A549 (cell line): ENCODE measurements around the gene GZMH. TPM values are rescaled to one million over a fixed set of nuclear protein-coding genes. Genes with fewer than 3 reads are reported as not detected.

ENCODE experiments used
- polyA plus RNA-seq, 4 experiments: library from polyadenylated mRNA; depleted of rRNA in 3 of 4; stranded (reverse); fragments of >200 nt; fragmentation: RNase III in 1 of 4; extraction: RNeasy Plus Mini Kit Qiagen cat#74134 plus additional on column Dnase treatment in 1 of 4; gene quantifications; 2 replicates in 3 of 4; 3 replicates in 1 of 4; pipeline ENCODE4 v1.2.3, GENCODE V29; 2011 to 2017

The GZMH gene
- polyA plus RNA-seq, 2 of the 4 experiments (the other 2 are of a cell fraction), result not detected

Other genes with a start within 250 kb of the GZMH start
- 0.32 and 0.62 TPM in 2 replicates for gene NFATC4, start 241.5 kb downstream of the GZMH start, polyA plus RNA-seq (2011; rRNA removed)
- gene NFATC4, start 241.5 kb downstream of the GZMH start, polyA plus RNA-seq (2017; fragmentation: RNase III; extraction: RNeasy Plus Mini Kit Qiagen cat#74134 plus additional on column Dnase treatment), result 0.04 to 0.25 TPM (median 0.10 TPM) in 3 replicates
- gene NYNRIN, start 210.7 kb downstream of the GZMH start, polyA plus RNA-seq (2011; rRNA removed), result 0.44 and 0.60 TPM in 2 replicates
- gene NYNRIN, start 210.7 kb downstream of the GZMH start, polyA plus RNA-seq (2017; fragmentation: RNase III; extraction: RNeasy Plus Mini Kit Qiagen cat#74134 plus additional on column Dnase treatment), result 0.17 to 0.29 TPM (median 0.19 TPM) in 3 replicates
- gene CBLN3, start 180.0 kb downstream of the GZMH start, polyA plus RNA-seq (2011; rRNA removed), result 1.3 and 1.6 TPM in 2 replicates
- 1.1 to 1.5 TPM (median 1.4 TPM) in 3 replicates for gene CBLN3, start 180.0 kb downstream of the GZMH start, polyA plus RNA-seq (2017; fragmentation: RNase III; extraction: RNeasy Plus Mini Kit Qiagen cat#74134 plus additional on column Dnase treatment)
- 19.0 and 25.0 TPM in 2 replicates for gene KHNYN, start 179.7 kb downstream of the GZMH start, polyA plus RNA-seq (2011; rRNA removed)
- 23.5 to 26.4 TPM (median 25.2 TPM) in 3 replicates for gene KHNYN, start 179.7 kb downstream of the GZMH start, polyA plus RNA-seq (2017; fragmentation: RNase III; extraction: RNeasy Plus Mini Kit Qiagen cat#74134 plus additional on column Dnase treatment)
- gene SDR39U1, start 166.9 kb downstream of the GZMH start, polyA plus RNA-seq (2011; rRNA removed), result 57.3 and 64.4 TPM in 2 replicates
- gene SDR39U1, start 166.9 kb downstream of the GZMH start, polyA plus RNA-seq (2017; fragmentation: RNase III; extraction: RNeasy Plus Mini Kit Qiagen cat#74134 plus additional on column Dnase treatment), result 48.1 to 61.1 TPM (median 57.6 TPM) in 3 replicates
- not detected in 2 replicates for gene CMA1, start 101.4 kb downstream of the GZMH start, polyA plus RNA-seq (2011; rRNA removed)
- gene CMA1, start 101.4 kb downstream of the GZMH start, polyA plus RNA-seq (2017; fragmentation: RNase III; extraction: RNeasy Plus Mini Kit Qiagen cat#74134 plus additional on column Dnase treatment), result not detected in 3 replicates
- not detected in 2 replicates for gene CTSG, start 33.4 kb downstream of the GZMH start, polyA plus RNA-seq (2011; rRNA removed)
- gene CTSG, start 33.4 kb downstream of the GZMH start, polyA plus RNA-seq (2017; fragmentation: RNase III; extraction: RNeasy Plus Mini Kit Qiagen cat#74134 plus additional on column Dnase treatment), result not detected in 3 replicates
- not detected in 2 replicates for gene GZMB, start 24.5 kb upstream of the GZMH start, polyA plus RNA-seq (2011; rRNA removed)
- not detected in 3 replicates for gene GZMB, start 24.5 kb upstream of the GZMH start, polyA plus RNA-seq (2017; fragmentation: RNase III; extraction: RNeasy Plus Mini Kit Qiagen cat#74134 plus additional on column Dnase treatment)